T-helper 2 cell treated with Interferon-gamma antibody and Interleukin-4, amounts not matched to agents 5 μg/mL and 100 μg/mL, for 36 hours (primary cell): ENCODE results near the gene BLCAP.
"Not testable (repeated sequence)": the region's sequence is repeated elsewhere in the genome, so short reads cannot be mapped to it uniquely, and the experiment has no call there.

ENCODE experiments used
- DNase-seq: peaks from one replicate; pipeline ENCODE4 v3.0.0; 2021; ENCODE audit warnings: low spot score
- H3K27ac Mint-ChIP-seq: one replicate; pipeline ENCODE4 v1.8.0; 2021; ENCODE audit warnings: mild to moderate bottlenecking, mixed read lengths
- H3K27me3 Mint-ChIP-seq: one replicate; pipeline ENCODE4 v1.8.0; 2021; ENCODE audit warnings: low read depth, mixed read lengths
- H3K36me3 Mint-ChIP-seq: one replicate; pipeline ENCODE4 v1.8.0; 2021; ENCODE audit warnings: low read depth, mixed read lengths
- H3K4me1 Mint-ChIP-seq: one replicate; pipeline ENCODE4 v1.8.0; 2021; ENCODE audit warnings: low read depth, mixed read lengths
- H3K4me3 Mint-ChIP-seq: one replicate; pipeline ENCODE4 v1.8.0; 2022; ENCODE audit warnings: mild to moderate bottlenecking, moderate library complexity, mixed read lengths
- H3K9me3 Mint-ChIP-seq: one replicate; pipeline ENCODE4 v1.8.0; 2021; ENCODE audit warnings: mixed read lengths

BLCAP gene

GRCh38 chr20:37564388-37565133 is 36.9 kb upstream of the BLCAP start:
- H3K27me3 Mint-ChIP-seq: peaks cover 51% of the 10 kb centered on the region
- no peaks in the 10 kb centered on the region for H3K9me3 Mint-ChIP-seq
- H3K4me1 Mint-ChIP-seq: peaks cover 2% of the 10 kb centered on the region
- no peak overlapping the region for H3K4me3 Mint-ChIP-seq
- H3K36me3 Mint-ChIP-seq: no peaks in the 10 kb centered on the region
- H3K27ac Mint-ChIP-seq: no peak overlapping the region
- DNase-seq: peak; percentile 17

GRCh38 chr20:37564016-37564387 is 36.3 kb upstream of the BLCAP start:
- no peak for DNase-seq
- peaks cover 2% of the 10 kb centered on the region for H3K4me1 Mint-ChIP-seq
- H3K36me3 Mint-ChIP-seq: no peaks in the 10 kb centered on the region
- H3K27ac Mint-ChIP-seq: no peak overlapping the region
- H3K27me3 Mint-ChIP-seq: peaks cover 46% of the 10 kb centered on the region
- no peaks in the 10 kb centered on the region for H3K9me3 Mint-ChIP-seq
- H3K4me3 Mint-ChIP-seq: no peak overlapping the region

GRCh38 chr20:37562695-37563480 is 35.2 kb upstream of the BLCAP start:
- peaks cover 38% of the 10 kb centered on the region for H3K27me3 Mint-ChIP-seq

GRCh38 chr20:37560629-37561028 is 33.0 kb upstream of the BLCAP start:
- Mint-ChIP-seq H3K27me3 (peaks cover 31% of the 10 kb centered on the region), H3K4me3 (no peak overlapping the region), H3K36me3 (no peaks in the 10 kb centered on the region), H3K9me3 (no peaks in the 10 kb centered on the region), H3K27ac (no peak overlapping the region), H3K4me1 (peaks cover 2% of the 10 kb centered on the region)
- DNase-seq: no peak

More at GRCh38 chr20:37562695-37563480, 35.2 kb upstream of the BLCAP start:
- Mint-ChIP-seq H3K36me3 (no peaks in the 10 kb centered on the region), H3K4me1 (peaks cover 2% of the 10 kb centered on the region), H3K27ac (no peak overlapping the region), H3K9me3 (no peaks in the 10 kb centered on the region), H3K4me3 (no peak overlapping the region)
- DNase-seq: no peak

- no peak for DNase-seq
- Mint-ChIP-seq H3K4me1 (peaks cover 2% of the 10 kb centered on the region), H3K36me3 (no peaks in the 10 kb centered on the region), H3K27ac (no peak overlapping the region), H3K4me3 (no peak overlapping the region), H3K9me3 (no peaks in the 10 kb centered on the region), H3K27me3 (peaks cover 29% of the 10 kb centered on the region)
These were observed 31.8 kb upstream of the BLCAP start for GRCh38 chr20:37559312-37560027.

GRCh38 chr20:37558779-37559178 is 31.1 kb upstream of the BLCAP start:
- Mint-ChIP-seq H3K27me3 (peaks cover 29% of the 10 kb centered on the region), H3K4me1 (no peaks in the 10 kb centered on the region), H3K4me3 (no peak overlapping the region), H3K9me3 (no peaks in the 10 kb centered on the region), H3K27ac (no peak overlapping the region), H3K36me3 (no peaks in the 10 kb centered on the region)
- no peak for DNase-seq

- DNase-seq: no peak
- Mint-ChIP-seq H3K27me3 (peaks cover 24% of the 10 kb centered on the region), H3K9me3 (no peaks in the 10 kb centered on the region), H3K4me1 (no peaks in the 10 kb centered on the region), H3K4me3 (no peak overlapping the region), H3K36me3 (no peaks in the 10 kb centered on the region), H3K27ac (no peak overlapping the region)
These were observed 30.6 kb upstream of the BLCAP start for GRCh38 chr20:37558306-37558705.

GRCh38 chr20:37556538-37556937 is 28.9 kb upstream of the BLCAP start:
- no peaks in the 10 kb centered on the region for H3K9me3 Mint-ChIP-seq
- no peaks in the 10 kb centered on the region for H3K4me1 Mint-ChIP-seq
- peaks cover 30% of the 10 kb centered on the region for H3K27me3 Mint-ChIP-seq
- DNase-seq: no peak
- H3K36me3 Mint-ChIP-seq: no peaks in the 10 kb centered on the region
- no peak overlapping the region for H3K27ac Mint-ChIP-seq
- no peak overlapping the region for H3K4me3 Mint-ChIP-seq

GRCh38 chr20:37554721-37555298 is 27.1 kb upstream of the BLCAP start:
- H3K4me3 Mint-ChIP-seq, H3K4me1 Mint-ChIP-seq, DNase-seq, H3K9me3 Mint-ChIP-seq, H3K27ac Mint-ChIP-seq, H3K36me3 Mint-ChIP-seq: not testable (repeated sequence)
- peaks cover 22% of the 10 kb centered on the region for H3K27me3 Mint-ChIP-seq

- H3K9me3 Mint-ChIP-seq: no peaks in the 10 kb centered on the region
- H3K36me3 Mint-ChIP-seq: no peaks in the 10 kb centered on the region
- H3K27ac Mint-ChIP-seq: no peak overlapping the region
- H3K27me3 Mint-ChIP-seq: peaks cover 22% of the 10 kb centered on the region
- no peak for DNase-seq
- H3K4me3 Mint-ChIP-seq: no peak overlapping the region
- H3K4me1 Mint-ChIP-seq: no peaks in the 10 kb centered on the region
These were observed 24.7 kb upstream of the BLCAP start for GRCh38 chr20:37552415-37552814.

- not testable (repeated sequence) for H3K27ac Mint-ChIP-seq, DNase-seq, H3K9me3 Mint-ChIP-seq, H3K4me1 Mint-ChIP-seq, H3K4me3 Mint-ChIP-seq, H3K36me3 Mint-ChIP-seq
- peaks cover 16% of the 10 kb centered on the region for H3K27me3 Mint-ChIP-seq
These were observed 24.0 kb upstream of the BLCAP start for GRCh38 chr20:37551660-37552059.

GRCh38 chr20:37550101-37550920 is 22.6 kb upstream of the BLCAP start:
- not testable (repeated sequence) for H3K4me3 Mint-ChIP-seq, H3K9me3 Mint-ChIP-seq, H3K36me3 Mint-ChIP-seq, H3K27ac Mint-ChIP-seq, DNase-seq, H3K4me1 Mint-ChIP-seq
- H3K27me3 Mint-ChIP-seq: peaks cover 16% of the 10 kb centered on the region

GRCh38 chr20:37547912-37548311 is 20.2 kb upstream of the BLCAP start:
- peaks cover 7% of the 10 kb centered on the region for H3K27me3 Mint-ChIP-seq
- DNase-seq: no peak
- H3K9me3 Mint-ChIP-seq: no peaks in the 10 kb centered on the region
- H3K27ac Mint-ChIP-seq: no peak overlapping the region
- no peaks in the 10 kb centered on the region for H3K36me3 Mint-ChIP-seq
- no peaks in the 10 kb centered on the region for H3K4me1 Mint-ChIP-seq
- no peak overlapping the region for H3K4me3 Mint-ChIP-seq
